Measurements from ENCODE around the gene SURF4.

DNA sequence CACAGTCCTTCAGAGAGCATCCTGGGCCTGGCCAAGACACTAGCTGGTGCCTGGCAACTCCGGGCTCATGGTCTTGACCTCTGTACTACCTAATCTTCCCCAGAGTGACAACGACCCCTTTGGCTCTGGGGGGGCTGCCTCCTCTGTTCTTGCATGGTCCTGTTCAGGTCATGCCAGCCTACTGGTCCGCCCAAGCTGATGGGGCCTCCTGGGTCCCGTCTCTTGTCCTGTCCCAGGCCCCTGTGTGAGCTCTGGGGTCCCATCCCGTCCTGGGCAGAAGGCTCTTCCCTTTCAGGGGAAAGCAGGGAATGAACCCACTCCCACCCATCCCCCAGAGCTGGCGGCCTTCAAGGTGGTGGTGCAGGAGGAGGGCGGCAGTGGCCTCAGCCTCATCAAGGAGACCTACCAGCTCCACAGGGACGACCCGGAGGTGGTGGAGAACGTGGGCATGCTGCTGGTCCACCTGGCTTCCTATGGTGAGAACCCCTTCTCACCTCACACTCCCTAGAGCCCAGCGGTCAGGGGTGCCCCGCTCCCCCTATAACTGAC is 28.7 kb upstream of the SURF4 start:
- TF ChIP-seq, protein P1, sequence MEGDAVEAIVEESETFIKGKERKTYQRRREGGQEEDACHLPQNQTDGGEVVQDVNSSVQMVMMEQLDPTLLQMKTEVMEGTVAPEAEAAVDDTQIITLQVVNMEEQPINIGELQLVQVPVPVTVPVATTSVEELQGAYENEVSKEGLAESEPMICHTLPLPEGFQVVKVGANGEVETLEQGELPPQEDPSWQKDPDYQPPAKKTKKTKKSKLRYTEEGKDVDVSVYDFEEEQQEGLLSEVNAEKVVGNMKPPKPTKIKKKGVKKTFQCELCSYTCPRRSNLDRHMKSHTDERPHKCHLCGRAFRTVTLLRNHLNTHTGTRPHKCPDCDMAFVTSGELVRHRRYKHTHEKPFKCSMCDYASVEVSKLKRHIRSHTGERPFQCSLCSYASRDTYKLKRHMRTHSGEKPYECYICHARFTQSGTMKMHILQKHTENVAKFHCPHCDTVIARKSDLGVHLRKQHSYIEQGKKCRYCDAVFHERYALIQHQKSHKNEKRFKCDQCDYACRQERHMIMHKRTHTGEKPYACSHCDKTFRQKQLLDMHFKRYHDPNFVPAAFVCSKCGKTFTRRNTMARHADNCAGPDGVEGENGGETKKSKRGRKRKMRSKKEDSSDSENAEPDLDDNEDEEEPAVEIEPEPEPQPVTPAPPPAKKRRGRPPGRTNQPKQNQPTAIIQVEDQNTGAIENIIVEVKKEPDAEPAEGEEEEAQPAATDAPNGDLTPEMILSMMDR (IDR thresholded peaks at IDR 0.05): no peak
- no peak for TF ChIP-seq EZH2 (IDR thresholded peaks at IDR 0.05; ENCODE audit: borderline replicate concordance, insufficient read depth, low read depth, low read length, poor library complexity, severe bottlenecking)
